Cerebellar nuclear complex (tissue), 1 donor: ENCODE results near the gene PANX1.
"Not testable (repeated sequence)": the region's sequence is repeated elsewhere in the genome, so short reads cannot be mapped to it uniquely, and the experiment has no call there.

ENCODE experiments used
- DNase-seq, 2 experiments: peaks; one replicate each; lab custom pipeline; 2025; lab: John Stamatoyannopoulos, UW

The PANX1 gene, protein sequence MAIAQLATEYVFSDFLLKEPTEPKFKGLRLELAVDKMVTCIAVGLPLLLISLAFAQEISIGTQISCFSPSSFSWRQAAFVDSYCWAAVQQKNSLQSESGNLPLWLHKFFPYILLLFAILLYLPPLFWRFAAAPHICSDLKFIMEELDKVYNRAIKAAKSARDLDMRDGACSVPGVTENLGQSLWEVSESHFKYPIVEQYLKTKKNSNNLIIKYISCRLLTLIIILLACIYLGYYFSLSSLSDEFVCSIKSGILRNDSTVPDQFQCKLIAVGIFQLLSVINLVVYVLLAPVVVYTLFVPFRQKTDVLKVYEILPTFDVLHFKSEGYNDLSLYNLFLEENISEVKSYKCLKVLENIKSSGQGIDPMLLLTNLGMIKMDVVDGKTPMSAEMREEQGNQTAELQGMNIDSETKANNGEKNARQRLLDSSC

DNA sequence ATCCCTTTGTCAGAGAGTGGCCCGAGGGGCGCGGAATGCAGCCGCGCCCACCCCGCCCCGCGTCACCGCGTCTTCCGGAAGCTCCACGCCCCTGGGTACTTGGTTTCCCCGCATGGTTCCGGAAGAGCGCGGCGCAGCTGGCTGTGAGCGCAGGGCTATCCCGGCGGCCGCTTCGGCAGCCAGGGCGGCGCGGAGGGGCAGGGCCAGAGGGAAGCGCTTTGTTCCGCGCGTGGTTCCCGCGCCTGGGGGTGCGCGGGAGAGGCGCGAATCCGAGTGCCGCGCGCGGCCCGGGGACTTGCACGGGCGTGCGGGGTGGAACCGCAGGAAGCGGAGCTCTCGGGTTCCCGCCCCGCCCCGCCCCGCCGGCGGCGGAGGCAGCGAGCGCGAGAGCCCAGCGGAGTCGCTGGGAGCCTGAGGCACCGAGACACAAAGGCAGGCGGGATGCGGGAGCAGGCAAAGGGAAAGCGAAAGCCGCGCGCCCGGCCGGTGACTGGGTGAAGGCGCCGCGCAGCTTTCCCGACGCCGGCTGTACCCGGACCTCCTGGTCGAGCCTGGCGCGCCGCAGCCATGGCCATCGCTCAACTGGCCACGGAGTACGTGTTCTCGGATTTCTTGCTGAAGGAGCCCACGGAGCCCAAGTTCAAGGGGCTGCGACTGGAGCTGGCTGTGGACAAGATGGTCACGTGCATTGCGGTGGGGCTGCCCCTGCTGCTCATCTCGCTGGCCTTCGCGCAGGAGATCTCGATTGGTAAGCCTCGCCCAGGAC is at the start of gene PANX1:
TSS of gene PANX1 (plus strand) at position 96 of the 766 bp plus-strand sequence. CDS start at position 568, 472 bp downstream.
- DNase-seq = peak in 1 of 2 experiments; percentile 13

DNA sequence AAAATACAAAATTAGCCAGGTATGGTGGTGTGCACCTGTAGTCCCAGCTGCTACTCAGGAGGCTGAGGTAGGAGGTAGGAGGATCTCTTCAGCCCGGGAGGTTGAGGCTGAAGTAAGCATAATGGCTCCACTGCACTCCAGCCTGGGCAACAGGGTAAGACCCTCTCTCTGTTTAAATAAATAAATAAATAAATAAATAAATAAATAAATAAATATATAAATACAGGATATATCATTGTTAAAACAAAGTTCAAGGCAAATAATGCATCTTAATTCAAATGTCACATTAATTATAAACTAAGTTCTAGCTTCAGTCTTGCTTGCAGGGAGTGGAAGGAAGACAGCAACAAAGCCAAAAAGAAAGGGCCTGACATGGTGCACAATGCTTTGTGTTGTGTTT is 44.5 kb upstream of the PANX1 start:
- DNase-seq = no peak

DNA sequence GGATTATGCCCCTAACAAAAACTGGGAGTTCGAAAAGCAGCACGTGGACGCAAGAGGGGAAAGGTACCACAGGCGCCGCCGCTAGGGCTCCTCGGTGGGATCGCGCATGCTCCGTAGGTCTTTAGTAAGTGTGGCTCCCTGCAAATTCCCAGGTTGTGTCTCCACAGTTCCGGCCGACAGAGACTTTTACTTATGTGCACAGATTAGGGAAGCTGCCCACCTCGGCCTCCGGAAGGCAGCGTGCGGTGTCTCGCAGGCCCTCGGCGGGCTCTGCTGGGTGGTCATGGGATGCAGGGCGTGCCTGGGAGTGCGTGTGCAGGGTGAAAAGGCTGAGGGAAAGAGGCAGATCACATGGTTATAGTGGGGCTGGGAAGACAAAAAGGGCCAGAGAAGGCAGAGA is 39.7 kb upstream of the PANX1 start:
- DNase-seq = no peak

DNA sequence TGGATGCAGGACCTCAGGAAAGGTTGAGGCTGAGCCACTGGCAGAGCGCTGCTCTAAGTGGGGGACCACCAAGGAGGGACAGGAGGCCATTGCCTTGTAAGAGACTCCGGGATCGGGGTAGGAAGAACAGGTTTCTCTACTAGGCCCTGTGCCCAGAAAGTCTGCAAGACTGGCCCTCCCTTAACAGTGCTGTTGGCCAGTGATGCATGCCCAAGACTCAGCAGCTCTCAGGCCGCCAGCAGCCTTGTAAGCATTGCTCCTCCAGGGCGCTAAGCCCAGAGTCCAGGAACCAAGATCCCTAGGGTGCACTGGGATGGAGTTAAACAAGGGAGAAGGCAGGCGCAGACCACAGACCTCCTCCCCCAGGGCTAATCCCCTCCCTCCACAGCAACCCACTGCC is 39.3 kb upstream of the PANX1 start:
- DNase-seq = no peak

DNA sequence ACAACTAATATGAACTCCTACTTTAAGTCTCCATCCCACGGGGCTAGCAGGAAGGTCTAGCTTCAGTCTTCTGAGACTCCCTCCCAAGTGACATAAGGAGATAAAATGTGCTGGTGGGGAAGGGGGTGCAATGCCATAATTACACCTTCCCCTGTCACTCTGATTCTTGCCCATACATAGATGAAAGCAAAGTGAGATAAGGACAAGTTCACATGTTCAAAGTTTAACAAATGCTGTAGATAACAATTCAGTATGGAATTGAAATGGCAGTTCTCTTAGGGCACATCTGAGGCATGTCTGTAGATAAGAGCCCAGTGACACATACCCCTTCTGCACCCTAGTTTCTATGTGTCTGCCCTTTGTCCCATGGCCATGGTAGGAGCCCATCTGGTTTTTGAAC is 38.2 kb upstream of the PANX1 start:
- DNase-seq = no peak

DNA sequence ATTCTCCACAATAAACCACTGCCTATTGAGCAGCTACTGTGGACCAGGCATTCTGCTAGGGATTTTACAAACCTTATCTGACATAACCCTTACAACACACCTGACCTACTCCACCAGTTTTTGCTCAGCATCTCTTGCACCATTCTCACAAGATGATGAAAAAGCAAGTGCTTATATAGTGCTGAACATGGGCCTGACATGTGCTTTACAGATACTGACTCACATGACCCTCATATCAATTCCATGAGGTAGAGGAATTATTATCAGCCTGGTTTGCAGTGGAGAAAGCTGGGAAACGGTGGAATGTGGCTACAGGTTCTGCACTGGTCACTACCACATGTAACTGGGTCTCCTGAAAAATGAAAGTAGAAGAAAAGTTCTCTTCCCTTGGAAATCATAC is 37.5 kb upstream of the PANX1 start:
- DNase-seq = no peak

DNA sequence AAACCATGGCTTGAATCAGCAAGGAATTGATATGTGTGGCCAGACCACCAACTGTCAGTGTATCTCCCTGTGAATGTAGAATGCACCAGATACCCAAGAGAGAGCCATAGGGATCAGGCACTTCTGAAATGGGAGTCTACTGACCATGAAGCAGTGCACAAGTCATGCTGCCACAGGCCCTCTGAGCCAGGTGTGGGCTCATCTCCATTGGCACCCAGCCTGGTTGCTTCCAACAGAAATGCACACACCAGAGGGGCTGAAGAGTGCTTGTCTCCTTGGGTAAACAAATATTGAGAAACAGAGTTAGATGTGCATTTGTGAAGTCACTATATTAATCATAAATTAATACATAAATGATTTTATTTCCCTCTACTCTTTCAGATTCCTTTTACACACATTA is 28.4 kb upstream of the PANX1 start:
- no peak for DNase-seq

DNA sequence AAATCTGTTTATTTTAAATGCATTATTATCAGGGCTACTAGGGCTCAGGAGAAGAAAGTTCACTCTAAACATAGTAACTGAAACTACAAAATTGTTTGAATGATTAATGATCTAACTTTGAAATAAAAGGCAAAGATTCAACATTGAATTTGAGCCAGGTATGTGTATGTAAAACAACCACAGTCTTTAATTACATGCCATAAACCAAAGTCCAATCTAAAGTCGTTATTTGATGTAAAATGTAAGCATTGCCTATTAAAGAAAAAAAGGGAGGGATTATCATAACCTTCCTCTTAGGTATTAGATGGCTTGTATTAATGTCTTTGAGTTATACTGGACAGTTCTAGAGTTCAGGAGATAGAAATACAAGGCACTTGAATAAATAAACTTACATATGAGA is 25.2 kb upstream of the PANX1 start:
- no peak for DNase-seq

DNA sequence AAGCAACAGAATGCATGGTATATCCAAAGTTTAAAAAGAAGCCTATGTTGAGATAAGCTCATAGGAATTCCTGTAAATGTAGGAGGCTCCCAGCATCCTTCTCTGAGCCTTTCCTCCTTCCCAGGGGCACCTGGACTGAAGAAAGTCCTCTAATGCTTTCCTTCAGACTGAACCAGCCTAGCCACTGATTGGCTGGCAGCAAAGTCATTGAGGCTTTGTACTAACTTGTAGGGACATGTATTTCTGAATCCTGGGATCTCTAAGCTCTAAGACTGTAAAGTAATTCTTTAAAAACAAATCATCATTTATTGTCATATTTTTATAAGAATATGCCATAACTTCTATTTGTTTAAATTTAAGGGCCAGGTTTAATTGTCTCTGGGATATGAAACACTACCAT is 23.9 kb upstream of the PANX1 start:
- DNase-seq = no peak

DNA sequence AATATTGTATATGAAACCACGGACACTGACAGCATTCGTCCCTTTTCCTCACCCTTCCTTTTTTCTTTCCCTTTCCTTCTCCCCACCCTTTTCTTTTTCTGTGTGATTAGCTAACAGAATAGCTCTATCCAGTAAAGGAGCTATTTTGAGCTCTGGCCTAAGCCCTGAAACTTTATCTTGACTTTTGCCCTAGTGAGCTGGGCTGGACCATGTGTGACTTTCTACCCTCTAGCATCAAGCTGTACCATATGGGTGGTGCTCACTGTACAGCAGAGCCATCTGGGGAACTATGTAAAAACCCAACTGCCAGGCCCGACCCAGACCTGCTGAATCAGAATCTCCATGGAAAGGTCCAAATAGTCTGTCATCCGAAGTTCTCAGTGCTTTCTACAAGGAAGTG is 21.9 kb upstream of the PANX1 start:
- DNase-seq = no peak

DNA sequence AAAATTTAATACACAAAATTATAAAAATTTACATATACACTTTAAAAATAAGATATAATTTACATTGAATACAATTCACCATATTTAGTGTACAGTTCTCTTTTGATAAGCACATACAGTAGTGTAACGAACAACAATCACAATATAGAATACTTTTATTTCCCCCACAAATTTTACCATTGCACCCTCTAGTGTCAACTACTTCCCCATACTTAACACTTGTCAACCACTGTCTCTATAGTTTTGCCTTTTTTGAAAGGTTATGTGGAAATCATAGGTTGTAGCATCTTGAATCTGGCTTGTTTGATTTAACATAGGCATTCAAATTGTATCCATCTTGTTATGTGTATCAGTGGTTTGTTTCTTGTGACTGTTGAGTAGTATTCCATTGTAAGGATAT is 21.3 kb upstream of the PANX1 start:
- no peak for DNase-seq

DNA sequence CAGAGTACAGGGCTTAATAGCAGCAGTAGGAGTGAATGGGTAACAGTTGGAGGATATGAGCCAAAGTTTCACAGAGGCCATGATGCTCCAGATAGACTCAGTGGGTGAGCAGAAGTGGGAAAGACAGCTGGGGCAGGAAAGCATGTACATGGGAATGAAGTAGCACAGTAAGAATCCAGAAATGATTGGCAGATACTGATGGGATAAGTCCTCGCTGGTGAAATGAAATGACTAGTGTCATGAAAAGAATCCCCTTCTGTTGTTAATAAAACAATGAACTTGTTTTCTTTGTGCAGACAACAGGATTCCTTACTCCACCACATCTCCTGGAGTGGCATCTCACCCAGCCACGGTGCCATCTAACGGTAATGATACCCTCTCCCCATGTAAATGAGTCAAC is 17.4 kb upstream of the PANX1 start:
- DNase-seq = no peak

DNA sequence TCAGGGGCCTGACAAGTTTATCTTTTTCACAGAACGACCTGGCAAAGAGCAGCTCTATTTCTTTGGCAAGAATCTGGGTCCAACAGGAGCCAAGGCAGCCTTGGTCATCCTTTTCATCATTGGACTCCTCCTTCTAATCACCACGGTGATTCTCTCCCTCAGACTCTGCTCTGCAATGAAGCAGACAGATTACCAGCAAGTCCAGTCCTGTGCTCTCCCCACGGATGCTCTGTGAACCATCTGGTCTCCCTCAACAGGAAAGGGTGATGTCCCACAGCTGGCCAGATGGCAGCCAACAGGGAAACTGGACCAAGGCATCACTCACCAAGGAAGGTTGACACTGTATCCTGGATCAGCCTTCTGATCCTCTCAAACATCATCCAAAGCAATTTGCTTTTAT is 17.0 kb upstream of the PANX1 start:
- DNase-seq = no peak

DNA sequence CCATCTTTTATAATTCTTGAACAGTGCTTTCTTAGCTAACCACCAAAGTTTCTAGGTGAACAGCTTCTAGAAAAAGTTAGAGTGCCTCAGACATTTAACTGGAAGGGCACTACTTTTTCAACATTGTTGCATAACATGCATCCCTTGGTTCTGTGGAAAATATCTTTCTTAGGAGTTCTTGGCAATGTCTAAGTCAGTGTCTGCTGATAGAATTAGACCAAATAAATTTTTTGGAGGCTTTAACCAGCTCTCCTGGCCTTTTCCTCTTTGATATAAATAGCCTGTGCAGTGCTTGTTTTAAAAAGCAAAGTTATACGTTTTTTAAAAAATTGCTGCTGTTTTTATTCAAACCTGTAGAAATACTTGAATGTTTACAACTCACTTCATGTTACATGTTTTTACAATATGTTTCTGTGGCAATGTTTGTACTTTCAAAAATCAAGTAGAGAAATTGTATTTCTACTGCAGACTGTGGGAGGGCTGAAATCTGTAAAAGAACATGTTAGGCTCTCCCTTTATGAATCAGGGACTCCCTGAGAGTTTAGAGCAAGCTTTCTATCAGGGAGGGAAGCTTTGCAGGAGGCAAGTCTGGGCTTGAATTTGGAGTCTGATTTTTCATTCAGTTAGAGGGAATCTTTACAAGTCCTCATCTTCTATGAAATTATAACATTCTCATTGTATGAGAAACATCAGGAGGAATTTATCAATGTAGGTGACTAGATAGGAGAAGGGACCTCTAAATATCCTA is 16.3 kb upstream of the PANX1 start:
- DNase-seq = no peak

DNA sequence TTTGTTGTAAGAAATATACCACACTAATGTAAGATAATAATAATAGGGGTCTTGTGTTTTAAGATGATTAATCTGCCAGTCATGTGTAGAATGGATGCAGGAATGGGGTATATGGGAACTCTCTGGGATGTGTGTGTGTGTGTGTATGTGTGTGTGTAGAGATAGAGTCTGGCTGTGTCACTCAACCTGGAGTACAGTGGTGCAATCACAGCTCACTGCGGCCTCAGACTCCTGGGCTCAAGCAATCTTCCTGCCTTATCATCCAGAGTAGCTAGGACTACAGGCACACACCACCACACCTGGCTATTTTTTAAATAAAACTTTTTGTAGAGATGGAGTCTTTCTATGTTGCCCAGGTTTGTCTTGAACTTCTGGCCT is 11.5 kb upstream of the PANX1 start:
- no peak for DNase-seq

DNA sequence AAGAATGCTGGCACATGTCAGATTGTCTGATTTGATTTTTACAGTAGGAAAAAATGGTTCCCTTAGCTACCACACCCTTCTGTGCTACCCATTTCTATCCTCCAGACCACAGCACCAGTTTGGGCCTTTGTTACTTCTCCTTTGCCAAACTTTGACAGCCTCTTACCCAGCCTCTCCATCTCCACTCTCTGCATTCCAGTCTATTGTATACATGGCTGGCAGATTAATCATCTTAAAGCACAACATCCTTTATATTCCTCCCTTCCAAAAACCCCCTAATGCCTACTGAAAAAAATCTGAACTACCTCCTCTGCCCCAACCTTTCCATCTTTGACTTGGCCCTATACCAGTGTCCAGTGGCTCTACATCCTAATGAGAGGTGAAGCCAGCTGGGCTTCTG is 10.8 kb upstream of the PANX1 start:
- DNase-seq = no peak

DNA sequence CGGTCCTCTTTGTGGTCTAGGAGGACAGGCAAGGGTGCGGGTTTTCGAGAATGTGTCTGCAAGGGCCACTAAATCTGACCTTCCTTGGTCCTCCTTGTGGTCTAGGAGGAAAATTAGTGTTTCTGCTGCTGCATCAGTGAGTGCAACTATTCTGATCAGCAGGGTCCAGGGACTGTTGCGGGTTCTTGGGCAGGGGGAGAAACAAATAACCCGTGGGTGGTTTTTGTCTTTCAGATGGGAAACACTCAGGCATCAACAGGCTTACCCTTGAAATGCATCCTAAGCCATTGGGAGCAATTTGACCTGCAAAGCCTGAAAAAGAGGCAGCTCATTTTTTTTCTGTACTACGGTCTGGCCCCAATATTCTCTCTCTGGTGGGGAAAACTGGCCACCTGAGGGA is 9.0 kb upstream of the PANX1 start:
- not testable (repeated sequence) for DNase-seq

DNA sequence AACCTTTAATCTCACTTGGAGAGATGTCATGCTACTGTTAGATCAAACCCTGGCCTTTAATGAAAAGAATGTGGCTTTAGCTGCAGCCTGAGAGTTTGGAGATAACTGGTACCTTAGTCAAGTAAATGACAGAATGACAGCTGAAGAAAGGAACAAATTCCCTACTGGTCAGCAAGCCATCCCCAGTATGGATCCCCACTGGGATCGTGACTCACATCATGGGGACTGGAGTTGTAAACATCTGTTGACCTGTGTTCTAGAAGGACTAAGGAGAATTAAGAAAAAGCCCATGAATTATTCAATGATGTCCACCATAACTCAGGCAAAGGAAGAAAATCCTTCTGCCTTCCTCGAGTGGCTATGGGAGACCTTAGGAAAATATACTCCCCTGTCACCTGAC is 8.1 kb upstream of the PANX1 start:
- DNase-seq = not testable (repeated sequence)

DNA sequence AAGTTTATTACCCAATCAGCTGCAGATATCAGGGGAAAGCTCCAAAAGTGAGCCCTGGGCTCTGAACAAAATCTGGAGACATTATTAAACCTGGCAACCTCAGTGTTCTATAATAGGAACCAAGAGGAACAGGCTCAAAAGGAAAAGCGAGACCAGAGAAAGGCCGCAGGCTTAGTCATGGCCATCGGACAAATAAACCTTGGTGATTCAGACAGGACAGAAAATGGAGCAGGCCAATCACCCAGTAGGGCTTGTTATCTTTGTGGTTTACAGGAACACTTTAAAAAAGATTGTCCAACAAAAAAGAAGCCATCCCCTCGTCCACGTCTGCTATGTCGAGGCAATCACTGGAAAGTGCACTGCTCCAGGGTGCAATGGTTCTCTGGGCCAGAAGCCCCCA is 7.7 kb upstream of the PANX1 start:
- no peak for DNase-seq

DNA sequence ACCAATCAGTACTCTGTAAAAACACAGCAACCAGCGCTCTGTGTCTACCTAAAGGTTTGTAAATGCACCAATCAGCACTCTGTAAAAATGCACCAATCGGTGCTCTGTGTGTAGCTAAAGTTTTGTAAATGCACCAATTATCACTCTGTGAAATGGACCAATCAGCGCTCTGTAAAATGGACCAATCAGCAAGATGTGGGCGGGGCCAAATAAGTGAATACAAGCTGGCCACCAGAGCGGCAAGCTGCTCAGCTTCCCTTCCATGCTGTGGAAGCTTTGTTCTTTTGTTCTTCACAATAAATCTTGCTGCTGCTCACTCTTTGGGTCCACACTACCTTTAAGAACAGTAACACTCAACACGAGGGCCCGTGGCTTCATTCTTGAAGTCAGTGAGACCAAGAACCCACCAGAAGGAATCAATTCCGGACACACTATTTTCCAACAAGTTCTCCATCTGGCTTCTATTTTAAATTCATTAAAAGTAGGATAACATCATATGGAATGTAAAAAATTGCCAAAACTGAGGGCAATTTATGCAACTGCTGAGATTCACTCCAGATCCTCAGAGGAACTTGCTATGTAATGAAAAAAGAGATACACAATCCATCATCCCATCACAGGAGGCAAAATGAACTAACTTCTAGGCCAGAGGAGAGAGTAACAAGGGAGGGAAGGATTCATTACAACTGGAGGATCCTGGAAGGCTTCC is 3.1 kb upstream of the PANX1 start:
- DNase-seq = no peak

DNA sequence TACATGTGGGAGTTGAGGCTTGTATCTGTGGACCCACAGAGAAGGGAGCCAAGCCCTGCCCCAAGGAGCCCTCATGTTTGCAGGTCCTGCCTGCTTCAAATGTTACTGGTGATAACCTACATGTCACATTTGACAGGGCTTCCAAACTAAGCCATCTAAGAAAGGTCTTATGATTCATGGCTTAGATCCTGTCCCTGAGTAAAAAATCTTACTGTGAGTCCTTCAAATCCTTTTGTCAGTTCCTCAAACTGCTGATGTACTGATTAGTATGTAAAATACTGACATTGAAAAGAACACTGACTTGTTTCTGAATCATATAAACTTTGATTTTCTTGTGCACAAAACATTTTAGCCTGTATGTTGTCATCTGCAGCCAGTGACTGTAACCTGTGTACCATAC is 1.0 kb upstream of the PANX1 start:
- no peak for DNase-seq

DNA sequence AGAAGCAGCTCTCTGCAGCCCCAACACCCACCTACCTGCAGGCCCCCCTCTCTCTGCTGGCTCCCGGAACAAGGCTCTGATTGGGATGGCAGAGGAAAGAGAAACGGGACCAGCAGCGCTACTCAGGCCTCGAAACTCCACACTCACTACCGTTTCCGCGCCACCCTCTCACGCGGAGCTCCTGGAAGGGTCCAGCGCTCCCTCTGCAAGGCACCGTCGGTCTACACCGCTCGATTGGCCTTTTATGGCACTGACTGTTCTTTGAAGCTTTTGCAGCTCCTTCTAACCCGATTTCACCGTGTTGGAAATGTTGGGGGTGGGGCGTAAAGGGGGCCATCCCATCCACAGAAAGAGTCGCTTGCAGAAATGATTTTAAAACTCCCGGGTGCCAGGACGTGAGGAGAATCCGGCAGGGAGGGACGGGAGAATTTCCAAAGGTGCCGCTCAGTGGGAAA is 323 bp upstream of the PANX1 start:
- no peak for DNase-seq
